ENCODE results near the gene WLS.

DNA sequence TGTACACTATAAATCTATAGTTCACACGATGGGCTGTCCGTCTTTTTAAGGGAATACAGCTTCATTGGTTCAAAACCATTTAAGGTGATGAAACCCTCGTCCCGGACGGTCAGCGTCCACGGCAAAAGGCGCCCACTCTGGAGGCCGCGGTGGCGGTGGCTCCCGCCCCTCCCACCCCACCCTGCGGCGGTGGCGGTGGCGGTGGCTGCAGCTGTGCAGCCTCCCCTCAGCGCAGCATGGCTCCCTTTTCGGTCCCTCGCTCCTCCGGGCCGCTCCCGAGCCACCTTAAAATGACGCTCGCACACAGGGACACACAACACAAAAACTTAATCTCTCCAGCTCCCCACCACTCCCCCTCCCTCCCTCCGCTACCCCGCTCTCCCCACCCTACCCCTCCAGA, 69.1 kb downstream of the WLS start:
- TF ChIP-seq, protein P1, sequence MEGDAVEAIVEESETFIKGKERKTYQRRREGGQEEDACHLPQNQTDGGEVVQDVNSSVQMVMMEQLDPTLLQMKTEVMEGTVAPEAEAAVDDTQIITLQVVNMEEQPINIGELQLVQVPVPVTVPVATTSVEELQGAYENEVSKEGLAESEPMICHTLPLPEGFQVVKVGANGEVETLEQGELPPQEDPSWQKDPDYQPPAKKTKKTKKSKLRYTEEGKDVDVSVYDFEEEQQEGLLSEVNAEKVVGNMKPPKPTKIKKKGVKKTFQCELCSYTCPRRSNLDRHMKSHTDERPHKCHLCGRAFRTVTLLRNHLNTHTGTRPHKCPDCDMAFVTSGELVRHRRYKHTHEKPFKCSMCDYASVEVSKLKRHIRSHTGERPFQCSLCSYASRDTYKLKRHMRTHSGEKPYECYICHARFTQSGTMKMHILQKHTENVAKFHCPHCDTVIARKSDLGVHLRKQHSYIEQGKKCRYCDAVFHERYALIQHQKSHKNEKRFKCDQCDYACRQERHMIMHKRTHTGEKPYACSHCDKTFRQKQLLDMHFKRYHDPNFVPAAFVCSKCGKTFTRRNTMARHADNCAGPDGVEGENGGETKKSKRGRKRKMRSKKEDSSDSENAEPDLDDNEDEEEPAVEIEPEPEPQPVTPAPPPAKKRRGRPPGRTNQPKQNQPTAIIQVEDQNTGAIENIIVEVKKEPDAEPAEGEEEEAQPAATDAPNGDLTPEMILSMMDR (IDR thresholded peaks at IDR 0.05) = no peak
- no peak for TF ChIP-seq POLR2A (IDR thresholded peaks at IDR 0.05)
